ENCODE measurements around the gene KIF20B. TPM values are rescaled to one million over a fixed set of nuclear protein-coding genes. Genes with fewer than 3 reads are reported as not detected.

The KIF20B gene, protein sequence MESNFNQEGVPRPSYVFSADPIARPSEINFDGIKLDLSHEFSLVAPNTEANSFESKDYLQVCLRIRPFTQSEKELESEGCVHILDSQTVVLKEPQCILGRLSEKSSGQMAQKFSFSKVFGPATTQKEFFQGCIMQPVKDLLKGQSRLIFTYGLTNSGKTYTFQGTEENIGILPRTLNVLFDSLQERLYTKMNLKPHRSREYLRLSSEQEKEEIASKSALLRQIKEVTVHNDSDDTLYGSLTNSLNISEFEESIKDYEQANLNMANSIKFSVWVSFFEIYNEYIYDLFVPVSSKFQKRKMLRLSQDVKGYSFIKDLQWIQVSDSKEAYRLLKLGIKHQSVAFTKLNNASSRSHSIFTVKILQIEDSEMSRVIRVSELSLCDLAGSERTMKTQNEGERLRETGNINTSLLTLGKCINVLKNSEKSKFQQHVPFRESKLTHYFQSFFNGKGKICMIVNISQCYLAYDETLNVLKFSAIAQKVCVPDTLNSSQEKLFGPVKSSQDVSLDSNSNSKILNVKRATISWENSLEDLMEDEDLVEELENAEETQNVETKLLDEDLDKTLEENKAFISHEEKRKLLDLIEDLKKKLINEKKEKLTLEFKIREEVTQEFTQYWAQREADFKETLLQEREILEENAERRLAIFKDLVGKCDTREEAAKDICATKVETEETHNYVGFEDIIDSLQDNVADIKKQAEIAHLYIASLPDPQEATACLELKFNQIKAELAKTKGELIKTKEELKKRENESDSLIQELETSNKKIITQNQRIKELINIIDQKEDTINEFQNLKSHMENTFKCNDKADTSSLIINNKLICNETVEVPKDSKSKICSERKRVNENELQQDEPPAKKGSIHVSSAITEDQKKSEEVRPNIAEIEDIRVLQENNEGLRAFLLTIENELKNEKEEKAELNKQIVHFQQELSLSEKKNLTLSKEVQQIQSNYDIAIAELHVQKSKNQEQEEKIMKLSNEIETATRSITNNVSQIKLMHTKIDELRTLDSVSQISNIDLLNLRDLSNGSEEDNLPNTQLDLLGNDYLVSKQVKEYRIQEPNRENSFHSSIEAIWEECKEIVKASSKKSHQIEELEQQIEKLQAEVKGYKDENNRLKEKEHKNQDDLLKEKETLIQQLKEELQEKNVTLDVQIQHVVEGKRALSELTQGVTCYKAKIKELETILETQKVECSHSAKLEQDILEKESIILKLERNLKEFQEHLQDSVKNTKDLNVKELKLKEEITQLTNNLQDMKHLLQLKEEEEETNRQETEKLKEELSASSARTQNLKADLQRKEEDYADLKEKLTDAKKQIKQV (N-terminal part only)
- 39.1 and 48.3 TPM in 2 replicates for total RNA-seq (2014; rRNA removed; shearing (Covaris generic))

DNA sequence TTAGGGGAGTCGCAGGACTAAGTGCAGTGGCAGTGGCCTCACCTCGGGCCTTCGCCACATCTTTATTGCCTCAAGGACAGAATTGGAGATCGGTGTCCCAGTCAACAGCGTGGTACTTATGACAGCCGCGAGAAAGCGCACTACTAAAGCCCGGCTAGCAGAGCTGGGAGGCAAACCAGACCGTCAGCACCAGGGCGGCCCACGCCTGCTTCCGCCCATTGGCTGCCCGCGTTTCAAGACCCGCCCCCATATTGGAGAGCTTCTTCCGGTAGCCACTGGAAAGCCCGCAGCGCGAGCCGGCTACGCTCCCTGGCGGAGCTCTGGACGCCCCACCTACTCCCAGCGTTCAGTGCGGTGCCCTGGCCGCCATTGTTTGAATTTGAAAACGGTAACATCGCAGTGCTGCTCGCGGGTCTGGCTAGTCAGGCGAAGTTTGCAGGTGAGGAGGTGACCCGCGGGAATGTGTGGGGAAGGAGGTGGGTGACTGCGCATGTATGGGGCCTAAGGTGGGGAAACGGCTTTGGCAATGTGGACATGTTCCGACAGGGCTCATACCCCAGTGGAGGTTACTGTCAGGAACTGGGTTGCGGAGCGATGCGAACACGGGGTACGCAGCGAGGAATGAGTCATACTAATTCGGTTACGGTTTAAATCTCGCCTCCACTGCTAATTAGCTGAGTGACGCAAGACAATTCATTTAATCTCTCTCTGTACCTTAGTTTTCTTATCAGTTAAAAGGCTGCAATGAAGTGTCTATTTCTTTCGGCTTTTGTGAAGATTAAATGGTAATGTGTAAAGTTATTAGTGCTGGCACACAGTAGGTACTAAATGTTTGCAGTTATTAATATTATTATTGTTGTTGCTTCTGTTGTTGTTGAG, at the start of gene KIF20B:
KIF20B (plus strand) TSS at position 349 of the 879 bp plus-strand sequence. CDS start 3,705 bp downstream, outside the sequence.
- Histone ChIP-seq H3K27me3 (no peaks in the 10 kb centered on the region), H3K27ac (peak within 1 kb of the TSS; percentile 92), H3K4me3 (peak within 1 kb of the TSS; percentile 67), H3K9me3 (replicated peaks) (no peaks in the 10 kb centered on the region), H3K4me1 (no peaks in the 10 kb centered on the region), H3K36me3 (peaks cover 3% of the 10 kb centered on the region; the same call in 1 of the 2 replicates)
- DNase-seq, result peak; percentile 94

DNA sequence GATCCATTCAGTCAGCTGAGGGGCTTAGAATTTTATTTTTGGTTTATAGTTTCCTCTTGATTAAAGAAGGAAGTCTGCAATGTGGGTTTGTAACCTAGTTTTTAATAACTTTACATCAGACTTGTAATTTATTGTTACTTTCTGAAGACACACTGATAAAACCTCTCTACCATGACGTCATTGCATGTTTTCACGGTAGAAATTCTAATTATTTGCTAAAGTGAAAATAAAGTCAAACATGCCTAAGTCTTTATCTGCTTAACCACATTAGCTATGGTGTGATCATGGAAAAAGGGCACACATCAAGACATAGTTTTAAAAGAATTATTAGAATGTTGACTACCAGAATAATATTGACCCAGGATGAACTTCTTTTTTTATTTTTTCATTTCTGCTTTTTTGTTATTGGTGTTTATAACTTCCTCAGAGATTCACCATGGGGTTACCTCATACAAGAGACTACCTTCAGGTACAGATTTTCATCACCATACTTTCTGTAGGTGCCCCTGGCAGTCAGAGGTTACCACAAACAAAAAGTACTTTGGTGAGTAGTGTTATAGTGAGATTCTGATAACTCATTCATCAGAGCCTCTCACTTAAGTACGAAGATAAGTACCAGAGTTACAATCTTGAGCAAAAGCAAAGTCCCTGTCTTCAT, 49.3 kb upstream of the KIF20B start:
- no peaks in the 10 kb centered on the region for H3K36me3 ChIP-seq
- H3K4me3 ChIP-seq, result no peak overlapping the region
- H3K27me3 ChIP-seq, result no peaks in the 10 kb centered on the region
- DNase-seq, result no peak
- peaks cover 5% of the 10 kb centered on the region; the same call in 1 of the 2 replicates for H3K4me1 ChIP-seq
- H3K27ac ChIP-seq, result no peak overlapping the region
- H3K9me3 ChIP-seq (replicated peaks), result no peaks in the 10 kb centered on the region

DNA sequence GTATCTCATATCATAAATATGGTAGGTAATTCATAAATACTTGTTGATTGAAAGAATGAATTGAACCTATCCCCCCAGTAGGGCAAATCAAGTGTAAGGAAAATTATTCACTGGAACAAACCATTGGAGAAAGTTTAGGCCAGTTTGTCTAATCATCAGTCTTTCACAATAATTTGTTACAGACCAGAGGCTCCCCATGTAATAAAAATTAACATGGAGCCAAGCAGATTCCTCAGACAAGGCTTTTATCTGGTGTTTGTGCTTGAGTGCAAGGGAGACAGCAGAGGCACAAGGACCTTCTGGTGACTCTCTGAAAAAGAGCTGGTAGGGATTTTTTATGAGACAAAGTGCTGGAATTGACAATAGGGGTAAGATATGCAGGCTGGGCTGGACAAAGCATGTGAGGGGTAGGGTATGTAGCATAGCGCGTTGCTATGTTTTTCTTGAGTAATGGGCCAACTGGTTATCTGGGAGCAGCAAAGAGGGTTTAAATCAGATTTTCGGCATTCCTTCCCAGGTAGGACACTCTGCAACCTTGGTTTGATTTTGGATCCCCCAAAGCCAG, 48.5 kb upstream of the KIF20B start:
- Histone ChIP-seq H3K27me3 (no peaks in the 10 kb centered on the region), H3K36me3 (no peaks in the 10 kb centered on the region), H3K4me3 (peak overlapping the region; percentile 8; the same call in 1 of the 2 replicates), H3K27ac (no peak overlapping the region; the same call in 1 of the 2 replicates), H3K9me3 (replicated peaks) (no peaks in the 10 kb centered on the region), H3K4me1 (peaks cover 5% of the 10 kb centered on the region; the same call in 1 of the 2 replicates)
- no peak for DNase-seq

DNA sequence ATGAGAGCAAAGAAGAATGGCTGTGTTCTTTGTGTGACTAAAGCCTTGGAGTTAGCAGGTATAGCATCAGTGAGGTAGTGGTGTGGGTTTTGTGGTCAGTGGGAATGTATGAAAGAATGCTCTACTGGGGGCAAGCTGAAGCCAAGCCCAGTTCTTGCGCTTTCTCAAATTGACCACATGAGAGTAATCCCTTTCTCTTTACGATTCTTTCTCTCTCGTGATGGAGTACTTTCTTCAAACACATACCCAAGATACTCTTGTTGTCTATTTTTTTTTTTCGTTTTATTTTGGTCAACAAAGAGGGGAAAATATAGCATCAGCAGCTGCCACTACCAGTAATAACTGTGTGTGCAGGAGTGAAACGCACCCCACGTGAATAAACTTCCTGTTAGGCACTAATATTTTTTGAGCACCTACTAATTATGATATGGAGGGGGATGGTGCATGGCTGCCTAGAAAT, 48.0 kb upstream of the KIF20B start:
- Histone ChIP-seq H3K27me3 (no peaks in the 10 kb centered on the region), H3K36me3 (no peaks in the 10 kb centered on the region), H3K27ac (no peak overlapping the region; the same call in 1 of the 2 replicates), H3K4me3 (peak overlapping the region; percentile 8; the same call in 1 of the 2 replicates), H3K9me3 (replicated peaks) (no peaks in the 10 kb centered on the region), H3K4me1 (peaks cover 5% of the 10 kb centered on the region; the same call in 1 of the 2 replicates)
- DNase-seq, result peak; percentile 30 to 49

DNA sequence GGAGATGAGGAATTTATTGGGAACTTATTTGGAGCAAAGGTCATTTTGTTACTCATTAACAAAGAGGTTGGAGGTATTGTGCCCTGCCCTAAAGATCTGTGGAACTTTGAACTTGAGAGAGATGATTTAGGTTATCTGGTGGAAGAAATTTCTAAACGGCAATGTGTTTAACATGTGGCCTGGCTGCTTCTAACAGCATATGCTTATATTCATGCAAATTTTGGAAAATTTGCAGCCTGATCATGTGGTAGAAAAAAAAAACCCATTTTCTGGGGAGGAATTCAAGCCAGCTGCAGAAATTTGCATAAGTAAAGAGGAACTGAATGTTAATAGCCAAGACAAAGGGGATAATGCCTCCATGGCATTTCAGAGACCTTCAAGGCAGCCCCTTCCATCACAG, 45.7 kb upstream of the KIF20B start:
- no peaks in the 10 kb centered on the region for H3K9me3 ChIP-seq (replicated peaks)
- no peak for DNase-seq
- no peaks in the 10 kb centered on the region for H3K36me3 ChIP-seq
- H3K27ac ChIP-seq, result no peak overlapping the region
- H3K4me1 ChIP-seq, result peaks cover 5% of the 10 kb centered on the region; the same call in 1 of the 2 replicates
- H3K27me3 ChIP-seq, result no peaks in the 10 kb centered on the region
- H3K4me3 ChIP-seq, result no peak overlapping the region

DNA sequence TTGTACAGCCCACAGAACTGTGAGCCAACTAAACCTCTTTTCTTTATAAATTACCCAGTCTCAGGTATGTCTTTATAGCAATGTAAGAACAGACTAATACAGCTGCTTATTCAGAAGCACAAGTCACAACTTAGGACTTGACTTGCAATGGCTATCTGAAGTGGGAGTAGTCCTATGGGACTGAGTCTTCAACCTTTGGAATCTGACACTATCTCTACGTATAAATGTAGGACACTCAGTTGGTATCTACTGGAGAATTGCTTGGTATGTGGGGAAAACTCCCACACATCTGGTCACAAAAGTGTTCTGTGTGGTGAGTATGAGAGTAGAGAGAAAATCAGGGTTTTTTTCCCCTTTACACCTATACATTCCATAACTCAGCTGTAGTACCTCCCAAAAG, 44.1 kb upstream of the KIF20B start:
- Histone ChIP-seq H3K36me3 (no peaks in the 10 kb centered on the region), H3K27ac (no peak overlapping the region)

DNA sequence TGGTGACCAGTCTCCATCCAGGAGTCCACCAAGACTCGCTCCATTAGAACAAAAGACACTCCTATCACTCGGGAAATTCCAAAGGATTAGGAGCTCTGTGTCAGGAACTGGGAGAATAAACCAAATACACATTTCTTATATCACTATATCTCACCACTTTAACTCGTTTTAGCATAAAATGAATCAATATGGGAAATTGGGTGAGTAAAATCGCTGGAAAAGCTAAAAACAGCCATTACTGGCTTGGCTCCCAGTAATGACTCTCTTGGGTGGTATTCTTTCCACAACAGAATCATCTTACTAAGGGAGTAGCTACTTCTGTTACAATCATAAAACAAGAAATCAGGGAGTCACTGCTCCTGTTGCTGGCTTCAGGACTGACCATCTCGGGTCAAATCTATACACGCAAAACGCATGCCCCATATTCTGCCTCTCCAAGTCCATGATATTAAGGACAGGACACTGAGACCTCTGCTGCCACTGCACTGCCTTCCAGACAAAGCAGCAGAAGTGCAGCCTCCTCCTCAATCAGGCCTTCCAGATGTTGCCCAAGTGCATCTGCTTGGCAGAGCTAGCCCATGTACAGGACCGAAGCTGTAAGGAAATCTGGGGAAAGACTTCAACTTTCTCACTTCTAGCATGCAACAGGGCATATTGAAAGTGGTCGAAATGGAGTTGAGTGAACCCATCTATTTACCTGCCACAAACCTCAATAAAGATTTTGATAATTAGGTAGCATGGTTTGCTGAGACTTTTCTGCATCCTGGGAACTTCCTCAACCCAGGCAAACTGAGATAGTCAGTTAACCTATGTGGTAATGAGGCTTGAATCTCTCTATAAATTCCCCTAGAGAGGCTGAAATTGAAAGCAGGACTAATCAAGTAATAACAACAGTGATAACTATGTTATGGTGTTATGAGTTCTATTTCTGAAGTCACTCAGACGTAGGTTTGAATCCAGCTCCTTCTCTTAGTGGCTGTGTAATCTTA, 42.0 kb upstream of the KIF20B start:
- Histone ChIP-seq H3K4me1 (no peaks in the 10 kb centered on the region), H3K36me3 (no peaks in the 10 kb centered on the region), H3K9me3 (replicated peaks) (no peaks in the 10 kb centered on the region), H3K4me3 (no peak overlapping the region), H3K27ac (no peak overlapping the region), H3K27me3 (no peaks in the 10 kb centered on the region)
- no peak for DNase-seq

More for the DNA sequence above, 44.1 kb upstream of the KIF20B start:
- H3K4me1 ChIP-seq, result peaks cover 5% of the 10 kb centered on the region; the same call in 1 of the 2 replicates
- no peaks in the 10 kb centered on the region for H3K9me3 ChIP-seq (replicated peaks)
- no peak for DNase-seq
- H3K27me3 ChIP-seq, result no peaks in the 10 kb centered on the region
- no peak overlapping the region for H3K4me3 ChIP-seq

DNA sequence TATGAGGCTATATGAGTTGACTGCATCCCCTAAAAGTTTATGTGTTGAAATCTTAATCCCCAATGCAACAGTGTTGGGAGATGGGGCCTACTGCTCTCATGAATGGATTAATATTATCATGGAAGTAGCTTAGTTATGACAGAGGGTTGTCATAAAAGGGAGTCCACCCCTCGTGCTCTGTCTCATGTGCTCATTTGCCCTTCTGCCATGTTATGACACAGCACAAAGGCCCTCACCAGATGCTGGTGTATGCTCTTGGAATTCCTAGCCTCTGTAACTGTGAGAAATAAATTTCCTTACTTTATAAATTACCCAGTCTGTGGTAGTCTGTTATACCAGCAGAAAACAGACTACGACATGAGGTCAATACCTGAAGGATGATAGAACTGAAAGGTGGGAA, 38.8 kb upstream of the KIF20B start:
- DNase-seq, result no peak
- H3K36me3 ChIP-seq, result no peaks in the 10 kb centered on the region
- no peaks in the 10 kb centered on the region for H3K27me3 ChIP-seq
- no peak overlapping the region for H3K27ac ChIP-seq
- H3K9me3 ChIP-seq (replicated peaks), result no peaks in the 10 kb centered on the region
- no peaks in the 10 kb centered on the region for H3K4me1 ChIP-seq
- H3K4me3 ChIP-seq, result no peak overlapping the region

DNA sequence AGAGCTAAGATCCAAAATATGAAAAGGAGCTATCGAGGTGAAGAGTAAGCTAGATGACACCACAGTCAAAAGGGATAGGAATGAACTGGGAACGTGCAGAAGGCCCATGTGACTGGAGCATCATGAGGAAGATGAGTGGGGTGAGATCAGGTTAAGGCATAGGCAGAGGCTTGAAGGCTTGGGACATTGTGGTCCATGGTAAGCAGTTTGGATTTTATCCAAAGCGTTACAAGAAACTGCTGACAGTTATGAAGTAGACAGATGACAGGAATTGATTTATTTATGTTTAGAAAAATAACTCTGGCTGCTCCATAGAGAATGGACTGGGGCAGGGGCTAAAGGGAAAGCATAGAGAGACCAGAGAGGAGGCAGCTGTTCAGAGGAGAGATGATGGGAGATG, 38.2 kb upstream of the KIF20B start:
- Histone ChIP-seq H3K36me3 (no peaks in the 10 kb centered on the region), H3K27me3 (no peaks in the 10 kb centered on the region), H3K27ac (no peak overlapping the region), H3K4me1 (no peaks in the 10 kb centered on the region), H3K4me3 (no peak overlapping the region), H3K9me3 (replicated peaks) (no peaks in the 10 kb centered on the region)
- no peak for DNase-seq

DNA sequence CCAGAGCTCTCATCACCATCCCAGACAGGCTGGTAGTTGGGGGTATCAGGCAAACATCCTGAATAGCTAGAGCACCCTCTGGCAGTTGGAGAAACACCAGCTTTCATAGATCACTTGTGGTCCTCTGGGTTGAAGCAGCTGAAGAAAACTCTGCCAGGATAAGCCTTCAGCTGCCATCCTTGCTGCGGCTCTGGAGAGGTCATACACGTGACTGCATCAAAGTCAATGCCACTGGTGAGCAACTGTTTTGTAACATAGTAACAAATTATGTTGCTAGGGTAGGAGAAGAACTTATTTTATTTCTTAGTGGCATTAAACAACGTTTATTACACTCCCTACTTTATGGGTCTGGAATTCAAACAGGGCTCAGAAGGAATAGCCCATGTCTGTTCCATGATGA, 37.2 kb upstream of the KIF20B start:
- peak; percentile 27 to 40 for DNase-seq
- no peaks in the 10 kb centered on the region for H3K27me3 ChIP-seq
- H3K4me1 ChIP-seq, result no peaks in the 10 kb centered on the region
- H3K4me3 ChIP-seq, result no peak overlapping the region
- H3K36me3 ChIP-seq, result no peaks in the 10 kb centered on the region
- H3K27ac ChIP-seq, result no peak overlapping the region
- H3K9me3 ChIP-seq (replicated peaks), result no peaks in the 10 kb centered on the region

DNA sequence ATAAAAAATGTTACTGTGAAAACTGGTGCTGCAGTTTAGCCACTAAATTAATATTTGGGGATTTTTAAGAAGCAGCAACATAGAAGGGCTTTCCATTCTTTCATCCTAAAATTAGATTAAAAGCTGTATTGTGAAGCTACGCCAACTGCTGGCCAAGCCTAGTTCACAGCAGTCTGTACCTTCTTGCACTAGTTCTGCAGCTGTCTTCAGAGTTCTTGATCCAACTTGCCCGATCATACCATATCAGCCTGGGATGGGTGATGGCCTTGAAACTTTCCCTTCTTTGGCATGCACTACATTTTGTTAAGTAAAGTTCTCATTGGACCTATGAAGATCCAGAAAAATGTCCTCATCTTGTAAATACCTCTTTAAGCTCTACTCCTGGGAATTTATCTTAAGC, 36.1 kb upstream of the KIF20B start:
- no peaks in the 10 kb centered on the region for H3K4me1 ChIP-seq
- DNase-seq, result no peak
- H3K4me3 ChIP-seq, result no peak overlapping the region
- no peaks in the 10 kb centered on the region for H3K36me3 ChIP-seq
- H3K27me3 ChIP-seq, result no peaks in the 10 kb centered on the region
- H3K27ac ChIP-seq, result no peak overlapping the region
- no peaks in the 10 kb centered on the region for H3K9me3 ChIP-seq (replicated peaks)

DNA sequence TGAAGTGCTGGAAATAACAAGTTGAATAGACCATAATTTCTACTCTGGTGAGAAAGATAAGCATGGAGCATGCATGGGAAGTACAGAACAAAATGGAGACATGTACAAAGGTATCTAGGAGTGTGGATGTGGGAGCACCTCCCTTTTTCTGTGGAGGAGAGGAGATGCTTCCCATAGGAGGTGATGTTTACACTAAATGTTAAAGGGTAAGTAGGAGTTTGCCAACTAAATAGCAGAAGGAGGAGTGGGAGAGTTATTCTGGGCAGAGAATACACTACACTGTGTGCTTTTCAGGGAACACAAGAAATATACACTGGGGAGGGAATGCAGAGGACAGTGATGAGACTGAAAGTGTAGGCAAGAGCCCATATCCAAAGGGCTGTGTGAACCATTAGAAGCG, 35.3 kb upstream of the KIF20B start:
- no peak overlapping the region for H3K4me3 ChIP-seq
- no peak for DNase-seq
- H3K36me3 ChIP-seq, result no peaks in the 10 kb centered on the region
- no peak overlapping the region for H3K27ac ChIP-seq
- no peaks in the 10 kb centered on the region for H3K9me3 ChIP-seq (replicated peaks)
- no peaks in the 10 kb centered on the region for H3K4me1 ChIP-seq
- no peaks in the 10 kb centered on the region for H3K27me3 ChIP-seq
